ENCODE results near the gene ANKRD65.
A peak's percentile ranks its signal among the peaks of the same experiment; 100 is the strongest.

Gene ANKRD65

DNA sequence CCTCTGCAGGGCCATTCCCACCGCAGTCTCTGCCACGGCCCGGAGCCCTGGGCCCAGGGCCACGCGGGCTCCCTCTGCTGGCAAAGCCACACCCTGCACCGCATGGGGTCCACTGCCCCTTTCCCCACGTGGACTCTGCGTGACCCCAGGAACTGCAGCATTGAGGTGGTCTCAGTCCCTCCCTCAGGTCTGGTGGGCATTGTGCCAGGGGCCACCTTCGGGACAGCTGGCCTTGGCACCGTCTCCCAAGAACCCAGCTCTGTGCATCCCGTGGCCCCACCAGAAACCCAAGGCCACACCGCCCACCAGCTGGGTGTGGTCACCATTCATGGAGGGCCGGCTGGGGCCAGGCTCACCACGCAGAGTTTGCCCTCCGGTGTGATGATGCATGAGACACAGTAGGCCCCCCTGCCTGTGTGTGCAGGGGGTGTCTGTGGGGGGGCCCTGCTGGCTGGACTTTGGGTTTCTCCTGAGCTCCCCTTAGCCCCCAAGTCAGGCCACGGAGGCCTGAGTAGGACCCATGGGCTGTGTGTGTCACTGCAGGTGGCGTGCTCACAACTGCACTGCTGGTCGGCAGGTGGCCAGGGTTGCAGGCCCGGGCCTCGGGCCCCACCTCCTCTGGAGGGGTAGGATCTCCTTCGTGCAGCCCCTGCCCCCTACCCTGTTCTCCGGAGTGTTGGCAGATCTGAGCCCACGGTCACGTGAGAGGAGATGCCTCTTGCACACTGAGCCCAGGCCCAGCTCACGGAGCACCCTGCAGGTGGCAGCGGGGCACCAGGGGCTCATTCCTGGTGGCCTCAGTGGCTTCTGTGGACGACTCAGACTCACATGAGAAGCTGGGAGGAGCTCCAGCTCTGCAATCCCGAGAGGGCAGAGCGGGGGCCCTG is 20.2 kb upstream of the ANKRD65 start:
- DNase-seq, result peak; percentile 72

- DNase-seq, result no peak
These were observed 19.4 kb upstream of the ANKRD65 start for GRCh38 chr1:1440262-1441001.

- DNase-seq, result no peak
These were observed 18.6 kb upstream of the ANKRD65 start for GRCh38 chr1:1439546-1440261.

- DNase-seq, result no peak
These were observed 17.7 kb upstream of the ANKRD65 start for GRCh38 chr1:1438531-1439381.

GRCh38 chr1:1437904-1438376 is 16.9 kb upstream of the ANKRD65 start:
- no peak for DNase-seq

DNA sequence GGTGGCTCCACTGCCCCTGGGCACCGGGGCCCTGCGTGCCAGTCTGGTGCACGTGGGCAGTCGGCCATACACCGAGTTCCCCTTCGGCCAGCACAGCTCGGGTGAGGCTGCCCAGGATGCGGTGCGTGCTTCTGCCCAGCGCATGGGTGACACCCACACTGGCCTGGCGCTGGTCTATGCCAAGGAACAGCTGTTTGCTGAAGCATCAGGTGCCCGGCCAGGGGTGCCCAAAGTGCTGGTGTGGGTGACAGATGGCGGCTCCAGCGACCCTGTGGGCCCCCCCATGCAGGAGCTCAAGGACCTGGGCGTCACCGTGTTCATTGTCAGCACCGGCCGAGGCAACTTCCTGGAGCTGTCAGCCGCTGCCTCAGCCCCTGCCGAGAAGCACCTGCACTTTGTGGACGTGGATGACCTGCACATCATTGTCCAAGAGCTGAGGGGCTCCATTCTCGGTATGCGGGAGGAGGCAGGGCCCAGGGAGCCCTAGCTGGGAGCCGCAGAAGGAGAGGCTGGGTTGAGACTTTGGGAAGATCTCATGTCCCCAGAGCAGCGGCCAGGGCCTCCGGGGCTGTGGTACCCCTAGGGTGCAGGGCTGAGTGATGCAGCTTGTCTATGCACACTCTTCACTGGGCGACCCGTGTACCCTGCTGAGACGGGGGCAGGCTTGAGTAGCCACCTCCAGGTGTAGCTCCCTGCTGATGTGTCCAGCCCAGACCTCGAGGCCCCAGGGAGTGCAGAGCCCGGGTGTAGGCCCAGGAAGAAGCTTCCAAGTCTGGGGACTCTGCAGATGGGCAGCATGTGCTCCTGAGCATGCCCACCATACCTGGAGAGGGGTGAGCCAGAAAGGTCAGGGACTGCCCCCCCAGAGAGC is 16.2 kb upstream of the ANKRD65 start:
- no peak for DNase-seq

- DNase-seq, result no peak
These were observed 15.6 kb upstream of the ANKRD65 start for GRCh38 chr1:1436630-1437032.

- DNase-seq, result no peak
These were observed 15.0 kb upstream of the ANKRD65 start for GRCh38 chr1:1435911-1436629.

GRCh38 chr1:1435106-1435903 is 14.2 kb upstream of the ANKRD65 start, which contains the start of gene VWA1:
Gene VWA1, plus strand, starts transcription at chr1:1435690. Its CDS starts 59 bp downstream, at chr1:1435749.
- peak; percentile 74 for DNase-seq

DNA sequence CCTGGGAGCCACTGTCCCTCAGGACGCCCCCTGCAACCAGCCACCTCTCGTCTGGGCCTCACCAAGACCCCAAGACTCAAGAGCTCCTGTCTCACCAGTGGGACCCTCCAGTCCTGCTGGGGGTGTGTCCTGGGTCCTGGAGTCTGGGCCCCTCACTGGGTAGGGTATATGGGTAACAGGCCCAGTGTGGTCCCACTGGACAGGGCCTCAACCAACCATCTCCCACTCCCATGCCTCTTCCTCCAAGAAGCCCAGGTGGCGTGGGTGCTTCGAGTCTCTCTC is 13.7 kb upstream of the ANKRD65 start:
- no peak for DNase-seq

DNA sequence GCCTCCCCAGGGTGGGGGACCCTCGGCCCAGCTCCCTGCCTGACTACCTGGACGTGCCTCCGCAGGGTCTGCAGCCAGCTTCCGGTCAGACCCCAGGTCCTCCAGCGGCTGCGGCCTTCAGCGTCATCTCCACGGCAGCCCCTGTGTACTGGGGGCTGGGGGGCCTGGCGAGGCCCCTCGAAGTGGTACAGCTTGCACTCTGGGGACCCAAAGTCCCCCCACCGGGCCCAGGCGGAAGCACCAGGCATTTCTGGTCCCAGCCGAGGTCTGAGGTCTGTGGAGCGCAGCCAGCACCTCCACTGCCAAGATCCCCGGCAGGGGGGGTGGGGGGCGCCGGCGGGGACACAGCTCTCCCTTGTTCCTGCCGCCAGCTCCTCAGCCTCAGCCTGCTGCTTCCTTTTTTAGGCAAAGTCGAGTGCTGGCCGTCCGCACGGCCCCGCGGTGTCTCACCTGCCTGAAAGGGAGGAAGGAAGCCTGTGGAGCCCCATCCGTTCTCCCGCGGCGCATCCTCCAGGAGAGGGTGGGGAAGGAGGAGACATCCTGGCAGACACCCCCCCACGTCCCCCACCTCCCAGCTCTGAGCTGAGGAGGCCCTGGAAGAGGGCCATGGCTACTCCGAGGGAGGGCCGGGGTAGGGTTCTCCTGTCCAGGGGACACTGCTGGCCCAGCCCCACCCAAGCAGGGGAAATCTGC is 13.2 kb upstream of the ANKRD65 start:
- DNase-seq, result no peak

DNA sequence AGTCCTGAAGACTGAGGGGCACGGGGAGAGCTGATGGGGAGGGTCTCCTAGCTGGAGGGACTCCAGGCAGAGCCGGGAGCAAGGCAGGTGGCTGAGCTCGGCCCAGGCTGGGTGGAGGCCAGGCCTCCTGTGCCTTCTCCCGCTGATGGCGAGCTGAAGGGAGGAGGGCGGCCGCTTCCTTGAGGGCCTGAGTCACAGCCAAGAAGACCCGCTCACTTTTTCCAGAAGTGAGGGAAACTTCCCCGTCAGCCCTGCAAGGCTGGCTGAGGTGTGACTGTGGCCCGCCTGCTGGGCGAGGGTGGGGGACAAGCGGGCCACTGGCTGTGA is 12.7 kb upstream of the ANKRD65 start:
- no peak for DNase-seq

GRCh38 chr1:1432951-1433803 is 12.1 kb upstream of the ANKRD65 start:
- DNase-seq, result no peak

DNA sequence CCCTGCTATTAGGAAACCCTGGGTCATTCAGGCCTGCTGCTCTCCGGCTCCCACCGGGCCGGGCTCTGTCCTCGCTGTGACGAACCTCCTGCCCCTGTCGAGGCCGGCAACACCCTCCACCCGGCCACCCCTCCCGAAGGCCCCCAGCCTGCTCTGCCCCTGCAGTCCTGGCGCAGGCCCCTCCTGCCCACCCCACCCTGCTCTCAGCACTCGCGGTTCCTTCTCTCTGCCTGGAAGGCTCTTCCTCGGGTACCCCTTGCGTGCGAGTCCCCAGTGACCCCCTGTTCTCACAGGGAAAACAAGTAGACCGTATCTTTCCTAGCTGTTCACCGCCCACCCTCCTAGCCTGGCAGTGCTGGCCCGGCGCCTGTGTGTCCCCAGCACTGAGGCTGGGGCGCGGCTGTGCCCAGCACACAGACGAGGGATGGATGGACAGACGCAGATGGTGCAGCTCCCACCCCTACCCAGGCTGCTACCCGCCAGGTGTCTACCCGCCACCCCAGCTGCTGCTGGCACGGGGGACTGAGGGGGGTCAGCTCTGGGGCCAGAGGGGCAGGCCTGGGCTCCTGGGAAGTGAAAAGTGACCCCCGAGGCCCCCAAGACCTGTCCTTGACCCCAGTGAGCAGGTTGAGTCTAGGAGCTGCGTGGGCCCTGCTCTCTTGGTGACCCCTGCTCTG is 11.3 kb upstream of the ANKRD65 start:
- no peak for DNase-seq

GRCh38 chr1:1431845-1432273 is 10.8 kb upstream of the ANKRD65 start:
- DNase-seq, result no peak

DNA sequence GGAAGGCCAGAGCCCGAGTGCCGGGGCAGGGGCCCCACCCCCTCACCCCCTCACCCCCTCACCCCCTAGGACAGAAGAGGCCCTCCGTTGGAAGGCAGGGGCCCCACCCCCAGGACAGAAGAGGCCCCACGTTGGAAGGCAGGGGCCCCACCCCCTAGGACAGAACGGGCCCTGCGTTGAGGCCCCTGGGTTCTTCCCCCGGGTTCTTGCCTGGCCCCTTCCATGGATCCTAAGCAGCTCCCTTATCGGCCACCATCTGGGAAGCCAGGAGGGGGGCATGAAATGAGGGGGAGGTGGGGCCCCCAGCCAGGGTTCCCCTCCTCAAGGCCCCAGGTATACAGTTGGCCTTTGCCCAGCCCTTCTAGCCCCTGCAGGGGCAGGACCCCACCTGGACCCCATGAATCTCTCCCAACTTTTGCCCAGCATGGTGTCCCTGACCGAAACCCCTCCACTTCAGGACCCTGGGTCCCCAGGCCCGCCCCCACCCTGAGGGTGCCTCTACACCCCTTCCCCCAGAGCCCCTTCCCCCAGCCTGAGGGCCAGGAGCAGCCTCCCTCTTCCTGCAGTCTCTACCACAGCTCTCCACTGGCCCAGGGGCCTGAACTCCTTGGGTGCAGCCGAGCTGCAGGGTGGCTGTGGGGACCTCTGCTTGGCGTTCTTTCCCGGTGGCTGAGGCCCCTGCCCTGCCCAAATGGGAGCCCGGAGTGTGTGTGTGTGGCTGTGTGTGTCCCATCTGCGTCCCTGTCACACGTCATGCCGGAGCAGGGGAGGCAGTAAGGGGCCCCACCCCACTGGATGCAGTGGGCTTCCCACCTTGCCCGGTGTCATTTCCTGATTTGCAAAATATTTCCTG is 10.1 kb upstream of the ANKRD65 start:
- DNase-seq, result no peak
